RWPE1 (cell line): Measurements from ENCODE around the gene ZC3H10.

Source experiments
- CTCF ChIA-PET: fragments of 350-600 bp; sonication (Branson Sonifier 250); formaldehyde crosslinking; extraction: SDS; loops from one replicate; lab custom pipeline; 2021; lab: Yijun Ruan, JAX
- POLR2A ChIA-PET: fragments of 400-600 bp; formaldehyde crosslinking; extraction: SDS; loops from one replicate; lab custom pipeline; 2020; ENCODE audit warnings: antibody characterized with exemption; ENCODE audit not compliant: low non-redundant PET; lab: Yijun Ruan, JAX
- DNase-seq: peaks from one replicate; pipeline ENCODE4 v3.0.0; 2012; ENCODE audit warnings: low spot score
- H3K27ac ChIP-seq: fragments of 450-650 bp; 2 replicates; pipeline ENCODE4 v1.5.1; 2017
- TF ChIP-seq, protein P1 (sequence below): fragments of 450-650 bp; conservative IDR thresholded peaks from 2 replicates; pipeline ENCODE4 v1.5.1; 2017; ENCODE audit warnings: low read depth, mild to moderate bottlenecking

ZC3H10 gene

DNA sequence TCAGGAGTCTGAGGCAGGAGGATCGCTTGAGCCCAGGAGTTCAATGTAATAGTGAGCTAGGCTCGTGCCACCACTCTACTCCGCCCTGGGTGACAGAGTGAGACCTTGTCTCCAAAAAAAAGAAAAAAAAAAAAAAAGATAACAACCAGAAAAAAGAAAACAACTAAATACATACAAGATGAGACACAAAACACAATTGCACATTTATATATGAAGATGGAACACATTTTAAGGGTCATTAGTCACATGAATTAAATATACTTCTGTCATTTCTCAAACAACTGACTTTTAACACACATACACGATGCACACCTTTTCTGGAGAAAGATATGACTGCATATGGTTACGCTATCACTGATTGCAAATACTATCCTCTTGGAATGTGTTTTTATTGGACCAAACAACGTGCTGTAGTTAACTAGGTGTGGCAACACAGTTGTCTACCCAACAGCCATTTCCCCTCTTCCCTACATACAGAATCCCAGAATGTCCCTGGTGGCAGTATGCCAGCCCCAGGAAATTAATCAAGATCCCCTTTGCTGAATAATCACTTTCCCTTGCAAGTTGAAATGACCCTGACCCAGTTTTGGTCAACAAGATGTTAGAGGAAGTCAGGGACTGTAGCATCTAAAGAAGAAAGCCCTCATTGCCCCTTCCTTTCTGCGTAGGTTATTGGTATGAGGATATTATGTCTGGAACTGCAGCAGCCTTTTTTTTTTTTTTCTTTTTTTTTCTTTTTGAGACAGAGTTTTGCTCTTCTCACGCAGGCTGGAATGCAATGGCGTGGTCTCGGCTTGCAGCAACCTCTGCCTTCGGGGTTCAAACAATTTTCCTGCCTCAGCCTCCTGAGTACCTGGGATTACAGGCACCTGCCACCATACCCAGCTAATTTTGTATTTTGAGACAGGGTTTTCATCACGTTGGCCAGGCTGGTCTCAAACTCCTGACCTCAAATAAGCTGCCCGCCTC lies 28.7 kb downstream of the ZC3H10 start:
- ChIA-PET POLR2A (interaction anchor here (0.7 kb wide), 2 partner anchors 14 to 114 kb away, joined by 7 to 8 read pairs; no protein-coding TSS in a partner anchor), CTCF (no interaction called here)
- H3K27ac ChIP-seq: peak overlapping the region; percentile 11; the same call in 1 of the 2 replicates
- DNase-seq: no peak
- TF ChIP-seq, protein P1, sequence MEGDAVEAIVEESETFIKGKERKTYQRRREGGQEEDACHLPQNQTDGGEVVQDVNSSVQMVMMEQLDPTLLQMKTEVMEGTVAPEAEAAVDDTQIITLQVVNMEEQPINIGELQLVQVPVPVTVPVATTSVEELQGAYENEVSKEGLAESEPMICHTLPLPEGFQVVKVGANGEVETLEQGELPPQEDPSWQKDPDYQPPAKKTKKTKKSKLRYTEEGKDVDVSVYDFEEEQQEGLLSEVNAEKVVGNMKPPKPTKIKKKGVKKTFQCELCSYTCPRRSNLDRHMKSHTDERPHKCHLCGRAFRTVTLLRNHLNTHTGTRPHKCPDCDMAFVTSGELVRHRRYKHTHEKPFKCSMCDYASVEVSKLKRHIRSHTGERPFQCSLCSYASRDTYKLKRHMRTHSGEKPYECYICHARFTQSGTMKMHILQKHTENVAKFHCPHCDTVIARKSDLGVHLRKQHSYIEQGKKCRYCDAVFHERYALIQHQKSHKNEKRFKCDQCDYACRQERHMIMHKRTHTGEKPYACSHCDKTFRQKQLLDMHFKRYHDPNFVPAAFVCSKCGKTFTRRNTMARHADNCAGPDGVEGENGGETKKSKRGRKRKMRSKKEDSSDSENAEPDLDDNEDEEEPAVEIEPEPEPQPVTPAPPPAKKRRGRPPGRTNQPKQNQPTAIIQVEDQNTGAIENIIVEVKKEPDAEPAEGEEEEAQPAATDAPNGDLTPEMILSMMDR: no peak

DNA sequence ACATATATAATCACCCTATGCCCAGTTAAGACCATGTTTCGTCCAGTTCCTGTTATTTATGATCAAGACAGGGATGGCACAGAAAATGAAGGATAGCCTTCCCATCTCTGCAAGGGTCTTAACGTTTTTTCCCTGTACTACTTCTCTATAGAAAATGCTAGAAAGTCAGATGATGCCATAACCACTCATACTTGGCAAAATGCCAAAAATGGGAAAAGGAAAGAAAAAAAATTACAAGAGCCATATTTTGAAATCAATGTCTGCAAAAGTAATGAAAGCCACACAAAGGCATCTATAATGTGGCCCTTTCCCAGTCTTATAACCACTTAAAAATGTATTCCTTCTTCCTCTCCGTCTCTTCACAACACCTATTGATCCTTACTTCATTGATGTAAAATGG lies 32.5 kb downstream of the ZC3H10 start:
- ChIA-PET CTCF (interaction anchor here (0.6 to 1.3 kb wide), 2 partner anchors 37 to 49 kb away, joined by 4 to 5 read pairs; no protein-coding TSS in a partner anchor), POLR2A (no interaction called here)
- DNase-seq: peak; percentile 33
- TF ChIP-seq, protein P1: no peak
- peak overlapping the region; percentile 97 for H3K27ac ChIP-seq

DNA sequence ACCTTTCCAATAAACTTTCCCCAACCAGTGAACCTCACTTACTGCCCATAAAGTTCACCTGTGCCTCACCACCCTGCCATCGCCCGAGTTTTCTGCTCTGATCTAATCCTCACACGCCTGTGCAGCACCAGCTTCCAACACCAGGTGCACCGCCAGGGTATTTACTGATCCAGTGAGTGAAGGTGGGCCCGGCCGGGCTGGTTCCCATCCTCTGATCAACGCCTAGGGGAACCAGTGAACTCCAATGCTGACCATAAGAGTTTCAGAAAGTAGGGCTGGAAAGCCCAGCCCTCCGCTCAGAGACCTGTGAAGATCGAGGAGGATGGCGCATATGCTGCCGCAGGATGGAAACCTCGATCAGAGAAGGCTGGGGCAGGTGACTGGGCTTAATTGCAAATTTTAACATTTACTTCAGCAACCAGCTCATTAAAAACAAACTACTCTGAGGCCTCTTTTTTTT lies 33.6 kb downstream of the ZC3H10 start:
- ChIA-PET POLR2A (interaction anchor here (0.6 kb wide), 1 partner anchor 16 kb away, joined by 4 read pairs; no protein-coding TSS in a partner anchor), CTCF (interaction anchor here (0.6 to 1.3 kb wide), 5 partner anchors 12 to 36 kb away, joined by 3 to 6 read pairs (median 4); no protein-coding TSS in a partner anchor)
- TF ChIP-seq, protein P1: peak; percentile 59
- DNase-seq: peak; percentile 70
- H3K27ac ChIP-seq: peak overlapping the region; percentile 97

DNA sequence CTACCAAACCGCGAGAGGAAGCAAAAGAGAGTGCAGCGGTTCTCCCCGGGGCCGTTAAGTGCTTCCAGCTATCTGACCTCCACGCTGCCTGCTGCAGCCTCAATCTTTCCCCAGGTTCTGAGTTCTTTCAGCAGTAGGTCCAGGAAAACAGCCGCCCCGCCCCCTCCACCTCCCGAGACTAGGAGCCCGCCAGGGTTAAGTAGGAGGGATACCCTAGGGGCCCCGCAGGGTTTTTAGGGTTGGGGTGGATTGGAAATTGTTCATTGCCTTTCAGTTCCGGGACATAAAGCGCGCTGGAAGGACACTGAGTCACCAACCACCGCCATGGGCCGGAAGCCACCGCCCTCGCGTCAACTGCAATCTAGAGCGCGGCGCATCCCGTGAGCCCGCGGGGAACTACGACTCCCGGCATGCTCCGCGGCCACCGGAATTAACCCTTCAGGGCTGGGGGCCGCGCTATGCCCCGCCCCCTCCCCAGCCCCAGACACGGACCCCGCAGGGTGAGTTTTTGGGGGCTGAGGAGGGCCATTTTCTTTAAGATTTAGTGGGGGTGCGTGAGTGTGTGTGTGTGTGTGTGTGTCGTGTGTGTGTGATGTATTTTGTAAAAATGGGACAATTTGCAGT lies 34.2 kb downstream of the ZC3H10 start, which contains the start of gene MYL6B:
TSS of gene MYL6B (plus strand) at position 456 of the 624 bp plus-strand sequence. CDS start 1,332 bp downstream, outside the sequence.
- CTCF ChIA-PET: interaction anchor here (0.6 to 1.3 kb wide), 3 partner anchors 14 to 30 kb away, joined by 4 to 6 read pairs (median 5); no protein-coding TSS in a partner anchor
- TF ChIP-seq, protein P1: no peak
- H3K27ac ChIP-seq: peak within 1 kb of the TSS; percentile 97
- POLR2A ChIA-PET: no interaction called here
- peak; percentile 91 for DNase-seq

DNA sequence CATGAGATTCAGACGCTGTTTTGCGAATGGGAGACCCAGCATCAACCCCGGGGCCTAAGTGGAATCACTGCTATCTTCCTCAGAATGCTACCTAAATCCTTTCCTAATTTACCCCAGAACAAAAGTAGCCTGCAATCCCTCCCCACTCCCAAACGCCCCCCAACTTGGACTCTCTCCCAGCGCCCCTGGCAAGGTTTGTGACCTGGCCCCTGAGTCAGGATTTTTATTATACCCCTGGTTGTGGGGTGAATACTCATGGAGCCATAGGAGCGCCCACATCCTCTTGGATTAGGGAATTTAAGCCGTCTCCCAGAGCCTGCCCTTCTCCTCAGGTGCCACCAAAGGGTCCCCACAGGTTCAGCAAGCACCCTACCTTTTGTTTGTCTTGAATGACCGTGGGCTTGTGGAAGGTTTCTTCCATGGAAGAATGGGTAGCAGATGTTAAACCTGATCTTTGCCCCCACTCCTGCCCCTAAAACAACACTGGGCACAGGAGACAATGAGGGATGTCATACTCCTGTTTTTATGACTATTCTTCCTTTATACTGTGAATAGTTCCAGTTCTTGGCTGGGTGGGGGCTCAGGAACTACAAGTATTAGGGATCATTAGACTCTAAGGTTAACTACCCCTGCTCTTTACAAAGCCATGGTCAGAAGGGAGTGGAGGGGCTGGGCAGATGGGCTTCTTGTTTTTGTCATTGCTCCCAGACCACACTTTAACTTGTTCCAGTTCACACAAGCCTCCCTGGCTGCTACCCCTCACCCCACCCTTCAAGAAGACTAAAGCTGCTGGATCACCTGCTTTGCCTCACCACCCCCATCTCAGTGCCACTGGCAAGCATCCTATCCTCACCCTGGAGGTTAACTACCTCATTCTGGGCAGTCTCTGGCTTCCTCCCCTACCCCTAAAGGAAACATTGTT lies 35.0 kb downstream of the ZC3H10 start:
- no peak for DNase-seq
- H3K27ac ChIP-seq: peak overlapping the region; percentile 97
- TF ChIP-seq, protein P1: no peak
- POLR2A ChIA-PET: no interaction called here
- CTCF ChIA-PET: no interaction called here
